OCI-LY7 (cell line): ENCODE measurements around the gene CEP70. TPM values are rescaled to one million over a fixed set of nuclear protein-coding genes. Genes with fewer than 3 reads are reported as not detected.

ENCODE experiments used
- BruUV-seq: library from RNA; stranded (reverse); fragments of 400-500 nt; replicated peaks from 2 replicates; lab custom pipeline; 2021; lab: Mats Ljungman, UMichigan
- CTCF ChIA-PET: fragments of 300-600 bp; sonication (Branson Sonifier 250); formaldehyde crosslinking; loops from one replicate; lab custom pipeline; 2022; ENCODE audit warnings: antibody characterized with exemption; ENCODE audit not compliant: unreplicated experiment; lab: Charles Lee
- POLR2A ChIA-PET: fragments of 300-600 bp; sonication (Branson Sonifier 250); formaldehyde crosslinking; loops from one replicate; lab custom pipeline; 2022; ENCODE audit warnings: antibody characterized with exemption; lab: Charles Lee
- DNase-seq: peaks from one replicate; pipeline ENCODE4 v3.0.0-alpha.2; 2015; ENCODE audit warnings: low spot score
- H2AFZ ChIP-seq: fragments of 200-600 bp; sonication (generic), shearing (Covaris generic); 2 replicates; pipeline ENCODE4 v1.6.1; 2014; ENCODE audit warnings: mild to moderate bottlenecking, antibody characterized with exemption, low read length, moderate library complexity
- H3K27ac ChIP-seq: fragments of 200-600 bp; sonication (generic); 2 replicates; pipeline ENCODE4 v1.5.1; 2014; ENCODE audit warnings: mixed run types, low read depth, mild to moderate bottlenecking, moderate library complexity, low read length, inconsistent platforms; ENCODE audit not compliant: poor library complexity, severe bottlenecking
- H3K36me3 ChIP-seq: fragments of 200-600 bp; sonication (generic); 2 replicates; pipeline ENCODE4 v1.6.1; 2014; ENCODE audit warnings: mild to moderate bottlenecking, antibody characterized with exemption, low read length, moderate library complexity, mixed read lengths; ENCODE audit not compliant: insufficient read depth
- H3K4me1 ChIP-seq: fragments of 200-600 bp; sonication (generic); 2 replicates; pipeline ENCODE4 v1.5.1; 2014; ENCODE audit warnings: mild to moderate bottlenecking, low read length; ENCODE audit not compliant: insufficient read depth, poor library complexity, severe bottlenecking
- H3K4me2 ChIP-seq: fragments of 200-600 bp; sonication (generic); 2 replicates; pipeline ENCODE4 v1.6.1; 2014; ENCODE audit warnings: mild to moderate bottlenecking, low read length
- H3K4me3 ChIP-seq: fragments of 200-600 bp; sonication (generic); 2 replicates; pipeline ENCODE4 v1.5.1; 2014; ENCODE audit warnings: mild to moderate bottlenecking, low read depth, low read length; ENCODE audit not compliant: poor library complexity, severe bottlenecking
- H3K79me2 ChIP-seq: fragments of 200-600 bp; sonication (generic); 2 replicates; pipeline ENCODE4 v1.6.1; 2016; ENCODE audit warnings: low read depth, mild to moderate bottlenecking, low read length, moderate library complexity, mixed read lengths; ENCODE audit not compliant: insufficient read depth
- H3K9me2 ChIP-seq: fragments of 200-600 bp; sonication (generic); 2 replicates; pipeline ENCODE4 v1.6.1; 2016; ENCODE audit warnings: mild to moderate bottlenecking, low read length, mixed read lengths; ENCODE audit not compliant: insufficient read depth
- H3K9me3 ChIP-seq: fragments of 200-600 bp; sonication (generic); 2 replicates; pipeline ENCODE4 v1.6.1; 2014; ENCODE audit warnings: mild to moderate bottlenecking, mixed run types, low read length, mixed read lengths
- H4K20me1 ChIP-seq: fragments of 200-600 bp; sonication (generic); 2 replicates; pipeline ENCODE4 v1.6.1; 2014; ENCODE audit warnings: mild to moderate bottlenecking, antibody characterized with exemption, low read length, moderate library complexity, mixed read lengths; ENCODE audit not compliant: insufficient read depth
- CTCF ChIP-seq: fragments of 200-600 bp; sonication (generic); conservative IDR thresholded peaks from 2 replicates; pipeline ENCODE4 v1.5.1; 2014; ENCODE audit warnings: mild to moderate bottlenecking, antibody characterized with exemption, low read length, moderate library complexity, mixed read lengths
- EZH2phosphoT487 ChIP-seq: fragments of 200-600 bp; sonication (generic); IDR thresholded peaks from 2 replicates; pipeline ENCODE4 v1.6.1; 2018; ENCODE audit warnings: low read depth, borderline replicate concordance, mild to moderate bottlenecking, mixed run types, antibody characterized with exemption, low read length, moderate library complexity, mixed read lengths
- intact Hi-C: fragments of 100-400 bp; cut with micrococcal nuclease; formaldehyde crosslinking; loops from one replicate; pipeline ENCODE4 v1.10.0; 2022; ENCODE audit not compliant: unreplicated experiment
- total RNA-seq, 2 experiments: library from RNA; depleted of rRNA in 1 of 2; stranded (reverse); fragments of >200 nt in 1 of 2; shearing (Covaris generic) in 1 of 2; gene quantifications; 2 replicates each; pipeline ENCODE4 v1.2.3, GENCODE V29; 2014 to 2022

The CEP70 gene
- total RNA-seq, 2 experiments from 2014 or later, result 29.2 to 32.3 TPM

- intact Hi-C loops, result loop anchor here (5.0 kb wide), 1 partner anchor 116 kb away; the partner anchor contains the start of gene CEP70
- no peaks in the 10 kb centered on the region for H4K20me1 ChIP-seq
- BruUV-seq, result no TSS peak
- H3K9me2 ChIP-seq, result no peaks in the 10 kb centered on the region
- no peaks in the 10 kb centered on the region for H3K36me3 ChIP-seq
- H3K4me3 ChIP-seq, result no peak overlapping the region
- TF ChIP-seq CTCF (no peak), EZH2phosphoT487 (no peak)
- no peaks in the 10 kb centered on the region for H3K9me3 ChIP-seq
- no peak for DNase-seq
- H2AFZ ChIP-seq, result no peak overlapping the region
- H3K79me2 ChIP-seq, result no peaks in the 10 kb centered on the region
- CTCF ChIA-PET, result no interaction called here
- no peak overlapping the region for H3K4me2 ChIP-seq
- no peak overlapping the region for H3K27ac ChIP-seq
- H3K4me1 ChIP-seq, result no peaks in the 10 kb centered on the region
- POLR2A ChIA-PET, result no interaction called here
Measured at GRCh38 chr3:138476526-138476925, 117.5 kb downstream of the CEP70 start.

GRCh38 chr3:138474163-138474562, 119.9 kb downstream of the CEP70 start:
- no peak for TF ChIP-seq CTCF
- no peak for TF ChIP-seq EZH2phosphoT487
- ChIA-PET POLR2A (interaction anchor here (0.6 kb wide), 2 partner anchors 447 to 470 kb away, joined by 3 to 7 read pairs; no protein-coding TSS in a partner anchor), CTCF (no interaction called here)

GRCh38 chr3:138473391-138473790, 120.7 kb downstream of the CEP70 start:
- H3K36me3 ChIP-seq, result no peaks in the 10 kb centered on the region
- ChIA-PET CTCF (no interaction called here), POLR2A (no interaction called here)
- no peaks in the 10 kb centered on the region for H3K4me1 ChIP-seq
- H3K27ac ChIP-seq, result no peak overlapping the region
- no peak overlapping the region for H2AFZ ChIP-seq
- intact Hi-C loops, result no loop called here
- TF ChIP-seq CTCF (no peak), EZH2phosphoT487 (no peak)
- no peak overlapping the region for H3K4me3 ChIP-seq
- no peaks in the 10 kb centered on the region for H4K20me1 ChIP-seq
- H3K9me3 ChIP-seq, result no peaks in the 10 kb centered on the region
- no peak for DNase-seq
- no TSS peak for BruUV-seq
- no peaks in the 10 kb centered on the region for H3K79me2 ChIP-seq
- H3K9me2 ChIP-seq, result no peaks in the 10 kb centered on the region
- H3K4me2 ChIP-seq, result no peak overlapping the region

More at GRCh38 chr3:138474163-138474562, 119.9 kb downstream of the CEP70 start:
- H3K27ac ChIP-seq, result no peak overlapping the region
- BruUV-seq, result no TSS peak
- intact Hi-C loops, result no loop called here
- no peaks in the 10 kb centered on the region for H3K79me2 ChIP-seq
- no peak overlapping the region for H3K4me3 ChIP-seq
- no peaks in the 10 kb centered on the region for H4K20me1 ChIP-seq
- no peak overlapping the region for H3K4me2 ChIP-seq
- H3K9me2 ChIP-seq, result no peaks in the 10 kb centered on the region
- H2AFZ ChIP-seq, result no peak overlapping the region
- H3K36me3 ChIP-seq, result no peaks in the 10 kb centered on the region
- H3K4me1 ChIP-seq, result no peaks in the 10 kb centered on the region
- H3K9me3 ChIP-seq, result no peaks in the 10 kb centered on the region
- DNase-seq, result no peak
